HG03095 (cell line): ENCODE data around the gene ACCSL.

Source experiments
- ATAC-seq: cut with Tn5 transposase; IDR thresholded peaks from one replicate; pipeline ENCODE4 v1.9.1; 2021; ENCODE audit warnings: moderate library complexity; ENCODE audit not compliant: unreplicated experiment

Gene ACCSL

DNA sequence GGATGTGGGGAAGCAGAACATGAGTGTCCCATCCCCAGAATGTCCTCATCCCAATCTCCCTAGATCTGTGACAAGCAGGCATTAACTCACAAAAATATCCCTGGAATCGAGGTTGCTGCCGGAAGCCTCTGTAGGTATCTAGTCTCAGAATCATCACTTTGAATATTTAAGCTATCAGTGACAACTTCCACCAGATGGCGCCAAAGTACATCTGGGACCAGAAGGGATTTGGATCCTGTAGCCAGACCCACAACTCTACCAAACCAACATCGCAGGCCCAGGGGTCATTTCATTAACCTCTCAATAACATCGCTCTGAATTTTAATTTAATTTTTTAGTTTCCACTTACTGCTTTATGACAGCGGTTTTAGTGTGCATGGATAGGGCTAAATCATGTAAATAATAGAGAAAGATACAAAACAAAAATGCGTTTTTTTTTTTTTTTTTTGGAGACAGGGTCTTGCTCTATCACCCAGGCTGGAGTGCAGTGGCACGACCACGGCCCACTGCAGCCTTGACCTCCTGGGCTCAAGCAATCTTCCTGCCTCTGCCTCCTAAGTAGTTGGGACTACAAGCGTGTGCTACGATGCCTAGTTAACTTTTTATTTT lies 46.6 kb downstream of the ACCSL start:
- ATAC-seq = peak; percentile 43

DNA sequence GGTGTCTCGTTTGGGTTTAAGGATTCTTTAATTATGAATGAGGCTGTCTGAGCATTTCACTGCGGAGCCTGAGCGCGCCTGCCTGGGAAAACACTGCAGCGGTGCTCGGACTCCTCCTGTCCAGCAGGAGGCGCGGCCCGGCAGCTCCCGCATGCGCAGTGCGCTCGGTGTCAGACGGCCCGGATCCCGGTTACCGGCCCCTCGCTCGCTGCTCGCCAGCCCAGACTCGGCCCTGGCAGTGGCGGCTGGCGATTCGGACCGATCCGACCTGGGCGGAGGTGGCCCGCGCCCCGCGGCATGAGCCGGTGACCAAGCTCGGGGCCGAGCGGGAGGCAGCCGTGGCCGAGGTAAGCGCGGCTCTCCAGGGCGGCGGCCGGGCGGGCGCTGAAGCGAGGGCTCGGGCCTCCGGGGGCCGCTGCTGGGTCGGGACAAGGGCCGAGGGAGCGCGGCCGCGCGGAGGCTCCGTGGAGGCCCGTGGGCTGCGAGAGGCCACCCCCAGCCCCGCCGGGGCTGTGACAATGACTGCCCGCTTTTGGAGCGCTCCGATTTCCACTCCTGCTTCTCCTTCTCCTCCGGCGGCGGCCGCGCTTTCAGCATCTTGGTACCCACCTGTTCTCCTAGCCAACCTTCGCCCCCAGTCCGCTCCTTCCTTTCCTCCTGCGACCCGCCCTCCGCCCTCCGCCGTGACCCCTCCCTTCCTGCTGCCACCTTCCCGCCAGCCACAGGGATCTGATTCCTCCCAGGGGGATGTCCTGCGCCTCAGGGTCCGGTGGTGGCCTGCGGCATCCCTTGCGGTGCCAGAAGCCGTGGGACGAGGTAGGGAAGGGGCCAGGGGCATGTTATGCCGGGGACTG lies 48.0 kb downstream of the ACCSL start, which contains the start of gene EXT2:
Gene EXT2, plus strand, starts transcription at position 173 of the 854 bp plus-strand sequence. CDS start 12,035 bp downstream, outside the sequence.
- peak; percentile 93 for ATAC-seq

DNA sequence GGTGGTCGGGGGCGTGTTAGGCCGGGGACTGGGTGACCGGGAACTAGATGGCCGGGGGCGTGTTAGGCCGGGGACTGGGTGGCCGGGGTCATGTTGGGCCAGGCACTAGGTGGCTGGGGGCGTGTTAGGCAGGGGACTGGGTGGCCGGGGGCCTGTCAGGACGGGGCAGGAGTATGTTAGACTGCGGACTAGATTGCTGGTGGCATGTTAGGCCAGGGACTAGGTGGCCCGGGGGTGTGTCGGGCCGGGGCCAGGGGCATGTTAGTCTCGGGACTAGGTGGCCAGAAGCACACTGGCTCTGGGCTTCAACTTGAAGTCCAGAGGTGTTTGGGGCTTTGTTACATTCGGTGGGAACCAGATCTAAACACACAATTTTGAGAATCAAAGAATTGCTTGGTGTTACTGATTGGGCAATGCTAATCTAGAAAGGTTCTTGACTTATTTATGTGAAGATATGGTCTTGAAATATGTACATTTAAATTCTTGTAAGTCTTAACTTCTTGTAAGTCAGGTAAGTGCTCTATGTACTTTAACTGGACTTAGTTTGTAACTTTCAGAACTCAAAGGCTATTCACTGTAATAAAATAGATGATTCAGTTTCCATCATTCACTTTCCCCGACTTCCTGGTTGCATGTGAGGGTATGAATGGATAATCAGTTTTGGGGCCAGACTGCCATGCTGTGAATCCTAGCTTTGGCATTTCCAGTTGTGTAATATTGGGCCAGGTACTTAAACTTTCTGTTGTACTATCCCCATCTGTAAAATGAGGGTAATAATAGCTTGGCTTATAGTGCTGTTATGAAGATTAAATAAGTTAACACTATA lies 48.8 kb downstream of the ACCSL start:
- peak; percentile 2 for ATAC-seq

DNA sequence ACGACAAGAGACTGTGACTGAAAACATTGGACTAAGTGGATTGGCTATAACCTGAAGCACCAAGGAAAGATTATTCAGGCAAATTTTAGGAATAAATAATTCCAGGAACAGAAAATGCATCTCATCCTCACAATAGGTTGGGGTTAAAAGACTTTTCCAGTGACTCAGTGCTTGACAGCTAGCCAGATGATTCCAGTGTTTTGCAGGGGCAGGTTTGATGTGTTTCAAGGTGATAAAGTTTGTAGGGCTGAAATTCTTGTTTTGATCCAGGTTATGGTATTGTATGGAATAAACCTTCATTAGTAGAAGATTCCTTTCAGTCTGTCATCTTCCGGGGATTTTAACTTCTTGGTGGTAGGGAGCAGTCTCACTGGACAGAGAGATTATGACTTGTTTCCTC lies 50.0 kb downstream of the ACCSL start:
- ATAC-seq = no peak

DNA sequence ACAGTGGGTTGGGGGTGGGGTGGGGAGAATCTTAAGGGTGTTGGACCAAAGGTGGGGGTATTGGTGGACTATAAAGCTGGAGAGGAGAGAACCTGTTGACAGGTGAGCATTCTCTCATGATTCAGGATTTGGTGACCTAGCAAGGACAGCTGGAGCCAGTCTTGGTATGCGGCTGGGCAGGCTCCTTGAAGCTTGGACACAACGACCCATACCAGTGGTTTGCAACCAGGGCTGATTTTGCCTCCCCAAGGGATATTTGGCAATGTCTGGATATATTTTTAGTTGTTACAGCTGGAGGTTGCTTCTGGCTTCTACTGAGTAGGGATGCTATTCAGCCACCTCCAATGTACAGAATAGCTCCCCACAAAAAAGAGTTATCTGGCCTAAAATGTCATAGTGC lies 53.3 kb downstream of the ACCSL start:
- ATAC-seq = no peak

DNA sequence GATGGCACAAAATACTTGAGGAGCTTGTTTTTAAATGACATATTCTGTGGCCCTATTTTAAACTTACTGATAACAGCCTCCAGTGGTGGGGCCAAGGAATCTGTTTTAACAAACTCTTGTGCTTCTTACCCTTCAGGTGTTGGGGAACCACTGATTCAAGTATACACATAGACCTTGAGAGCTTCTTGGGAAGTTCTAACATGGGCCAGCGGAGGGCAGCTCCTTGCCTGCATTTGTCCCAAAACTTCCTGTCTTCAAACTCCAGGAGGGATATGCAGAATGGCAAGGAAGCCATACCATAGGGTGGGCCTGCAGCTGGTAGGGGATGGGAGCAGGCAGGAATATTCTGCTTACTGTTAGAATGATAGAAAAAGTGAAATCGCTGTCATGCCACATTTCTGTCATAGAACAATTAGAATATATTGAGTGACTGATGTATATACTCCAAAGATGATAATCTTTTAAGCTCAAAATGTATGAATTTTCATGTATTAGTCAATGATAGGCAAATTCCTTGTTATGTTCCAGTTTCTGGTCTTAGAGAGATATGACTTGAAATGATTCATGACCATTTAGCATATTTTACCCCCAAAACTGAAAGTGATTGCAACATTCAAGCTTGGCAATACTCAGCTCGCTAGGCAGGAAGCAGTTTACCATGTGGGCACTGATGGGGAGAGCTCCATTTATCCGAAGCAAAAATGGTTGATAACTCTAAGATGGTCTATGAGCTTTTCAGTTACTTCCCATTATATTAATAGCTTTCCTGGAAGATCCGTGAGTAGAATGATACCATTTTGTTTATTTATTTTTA lies 56.9 kb downstream of the ACCSL start:
- ATAC-seq = no peak

DNA sequence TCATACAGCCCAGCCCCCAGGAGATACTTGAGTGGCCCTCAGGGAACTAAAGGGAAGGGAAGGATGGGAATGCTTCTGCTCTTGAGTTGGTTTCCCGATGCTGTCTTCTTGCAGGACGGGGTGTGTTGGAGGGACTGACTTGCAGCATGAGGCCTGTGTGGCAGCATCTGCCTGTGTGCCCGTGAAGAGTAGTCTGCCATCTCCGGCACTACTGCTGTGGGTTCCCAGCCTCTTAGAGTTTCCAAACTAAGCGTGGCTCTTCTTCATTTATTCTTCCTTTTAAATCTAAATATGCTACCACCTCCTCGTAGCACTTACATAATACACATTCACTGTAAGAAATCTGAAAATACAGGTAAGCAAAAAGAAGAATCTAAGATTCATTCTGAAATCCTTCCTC lies 60.5 kb downstream of the ACCSL start:
- no peak for ATAC-seq
